HepG2 (cell line): ENCODE data around the gene PSMA2. TPM values are rescaled to one million over a fixed set of nuclear protein-coding genes. Genes with fewer than 3 reads are reported as not detected.

Source experiments
- ATAC-seq: fragments of 200-7000 bp; cut with Tn5 transposase; 3 replicates; pipeline ENCODE4 v1.9.1; 2020; ENCODE audit warnings: mild to moderate bottlenecking, moderate library complexity
- BruUV-seq: library from RNA; stranded (reverse); fragments of 400-500 nt; replicated peaks from 2 replicates; lab custom pipeline; 2021; lab: Mats Ljungman, UMichigan
- CTCF ChIA-PET: fragments of 300-600 bp; formaldehyde crosslinking; extraction: SDS; loops from one replicate; lab custom pipeline; 2021; ENCODE audit warnings: low total read pairs, inconsistent platforms, low intra/inter-chr PET ratio; lab: Yijun Ruan, JAX
- POLR2A ChIA-PET: fragments of 350-600 bp; sonication (Branson Sonifier 250); formaldehyde crosslinking; loops from one replicate; lab custom pipeline; 2020; ENCODE audit warnings: antibody characterized with exemption, inconsistent platforms; lab: Yijun Ruan, JAX
- DNase-seq: peaks from one replicate; pipeline ENCODE4 v3.0.0-alpha.2; 2015; ENCODE audit warnings: low spot score
- FAIRE-seq: peaks from 3 replicates; lab custom pipeline; 2011; peaks lifted over from hg19 to GRCh38; lab: Jason Lieb, UNC
- H2AFZ ChIP-seq: one replicate; pipeline ENCODE4 v1.6.1; 2011; ENCODE audit warnings: low read length, inconsistent platforms
- H3K27ac ChIP-seq: fragments of 300-600 bp; 3 replicates; pipeline ENCODE4 v1.8.0; 2011; ENCODE audit warnings: mixed run types, mild to moderate bottlenecking, mixed read lengths, low read length, inconsistent platforms; ENCODE audit not compliant: insufficient read depth; ENCODE audit errors: extremely low read length
- H3K27me3 ChIP-seq, 2 experiments: fragments of 200-600 bp in 1 of 2; 2 replicates in 1 of 2; 3 replicates in 1 of 2; pipeline versions ENCODE4 v1.6.0 to v1.8.0; 2011; ENCODE audit warnings: low read length in 2 of 2, mild to moderate bottlenecking in 2 of 2, moderate library complexity in 2 of 2, inconsistent platforms in 1 of 2; ENCODE audit not compliant: insufficient read depth in 2 of 2, control insufficient read depth in 1 of 2
- H3K36me3 ChIP-seq, 2 experiments: fragments of 200-600 bp in 1 of 2; replicated peaks in 1 of 2; 2 replicates in 1 of 2; 3 replicates in 1 of 2; pipeline versions ENCODE4 v1.5.1 to v1.8.0; 2011; ENCODE audit warnings: low read length in 2 of 2, inconsistent platforms in 1 of 2; ENCODE audit not compliant: insufficient read depth in 2 of 2, control insufficient read depth in 1 of 2
- H3K4me1 ChIP-seq: 2 replicates; pipeline ENCODE4 v1.5.1; 2012; ENCODE audit warnings: low read length, inconsistent platforms; ENCODE audit not compliant: insufficient read depth
- H3K4me2 ChIP-seq: 2 replicates; pipeline ENCODE4 v1.6.0; 2011; ENCODE audit warnings: low read depth, low read length, inconsistent platforms
- H3K4me3 ChIP-seq, 3 experiments: fragments of 200-600 bp in 1 of 3; sonication (generic), shearing (Covaris generic) in 1 of 3; replicated peaks in 1 of 3; 2 replicates each; pipeline ENCODE4 v1.5.1; 2011 to 2016; ENCODE audit warnings: low read length in 3 of 3, inconsistent platforms in 2 of 3, low read depth in 2 of 3, mild to moderate bottlenecking in 2 of 3, control low read depth in 1 of 3, mixed read lengths in 1 of 3; ENCODE audit not compliant: insufficient read depth in 1 of 3
- H3K79me2 ChIP-seq: one replicate; pipeline ENCODE4 v1.6.1; 2011; ENCODE audit warnings: low read length, inconsistent platforms; ENCODE audit not compliant: insufficient read depth
- H3K9ac ChIP-seq: 2 replicates; pipeline ENCODE4 v1.6.0; 2011; ENCODE audit warnings: mild to moderate bottlenecking, low read depth, low read length, inconsistent platforms; ENCODE audit not compliant: insufficient read depth
- H3K9me3 ChIP-seq: 2 replicates; pipeline ENCODE4 v1.5.1; 2012; ENCODE audit warnings: mild to moderate bottlenecking, low read length
- H4K20me1 ChIP-seq: 2 replicates; pipeline ENCODE4 v1.6.0; 2011; ENCODE audit warnings: inconsistent platforms, mild to moderate bottlenecking, low read length, moderate library complexity; ENCODE audit not compliant: insufficient read depth
- KIAA2018 ChIP-seq: sonication (generic); formaldehyde crosslinking; IDR thresholded peaks from 2 replicates; pipeline ENCODE4 v1.5.0; 2020; ENCODE audit warnings: mild to moderate bottlenecking, missing genetic modification reagents, borderline replicate concordance
- MED1 ChIP-seq: sonication (generic); formaldehyde crosslinking; IDR thresholded peaks from 2 replicates; pipeline ENCODE4 v1.4.0; 2020; ENCODE audit warnings: missing genetic modification reagents
- WGBS: methylation state at CpG from one replicate; pipeline ENCODE4 v1.1.6; 2017; ENCODE audit warnings: low lambda C conversion rate; 5-methylcytosine and 5-hydroxymethylcytosine counted together
- in situ Hi-C: cut with HindIII; loops from 2 replicates; pipeline ENCODE4 v1.10.0; 2017; ENCODE audit warnings: low pct_unique_long_range_greater_than_20kb; ENCODE audit not compliant: extremely low pct_ligation_motif_present
- intact Hi-C: fragments of 100-400 bp; cut with micrococcal nuclease; formaldehyde crosslinking; loops from one replicate; pipeline ENCODE4 v1.10.0; 2022; ENCODE audit not compliant: unreplicated experiment
- polyA plus RNA-seq, 8 experiments: library from polyadenylated mRNA; depleted of rRNA in 3 of 8; stranded (reverse) in 7 of 8; unstranded in 1 of 8; fragments of >200 nt; fragmentation: Illumina TruSeq in 4 of 8; extraction: Trizol in 4 of 8; gene quantifications; 2 replicates each; pipeline versions ENCODE4 v1.2.1 to v1.2.3, GENCODE V29; 2011 to 2016; ENCODE audit warnings: low read depth in 4 of 8, missing spikeins in 1 of 8, mixed read lengths in 1 of 8; ENCODE audit not compliant: insufficient read depth in 1 of 8
- total RNA-seq, 5 experiments: library from RNA; depleted of rRNA; stranded (reverse); fragments of >200 nt; fragmentation: Illumina TruSeq; extraction: Trizol; gene quantifications; 2 replicates each; pipeline ENCODE4 v1.2.3, GENCODE V29; 2016; ENCODE audit warnings: low read depth in 1 of 5

The PSMA2 gene
- total and polyA plus RNA-seq, 2 of the 13 experiments (the other 11 are each of a cell fraction or from before 2014, with no cell fraction given) = 125 to 266 TPM

DNA sequence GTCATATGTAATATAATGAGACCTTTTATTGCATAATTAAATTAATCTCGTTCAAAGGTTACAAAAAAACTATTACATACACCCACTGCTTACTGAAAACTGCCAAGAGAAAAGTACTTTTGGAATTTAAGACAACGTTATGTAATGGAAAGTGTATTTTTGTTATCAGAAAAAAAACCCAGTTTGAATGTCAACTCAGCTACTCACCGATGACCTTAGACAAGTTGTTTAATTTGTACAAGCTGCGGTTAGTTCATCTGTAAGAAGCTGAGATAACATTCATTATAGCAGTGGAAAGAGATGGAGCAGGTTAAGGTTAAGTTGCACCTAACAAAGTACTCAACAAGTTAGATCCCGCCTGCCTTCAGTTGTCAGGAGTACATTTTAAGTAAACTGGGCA, 1.1 kb downstream of the PSMA2 start:
- ATAC-seq (no peak), FAIRE-seq (no peak), DNase-seq (no peak)
- H3K4me3 ChIP-seq = peak overlapping the region; percentile 79 to 97 (median 94)
- intact Hi-C loops = no loop called here
- TF ChIP-seq KIAA2018 (CRISPR knock-in tag) (no peak), MED1 (CRISPR knock-in tag) (peak; percentile 21; the same call in 1 of the 2 replicates)
- peak overlapping the region; percentile 91 for H3K9ac ChIP-seq
- H3K4me2 ChIP-seq = peak overlapping the region; percentile 80
- H3K9me3 ChIP-seq = no peaks in the 10 kb centered on the region
- peak overlapping the region; percentile 76 for H3K27ac ChIP-seq
- POLR2A ChIA-PET = interaction anchor here (2.0 to 4.4 kb wide), 2 partner anchors 19 to 42 kb away, joined by 4 to 22 read pairs; partner anchors contain the start of gene C7orf25
- peaks cover 70% of the 10 kb centered on the region for H3K79me2 ChIP-seq
- in situ Hi-C loops = no loop called here
- BruUV-seq = no TSS peak
- peaks cover under 1 to 19% of the 10 kb centered on the region in 2 experiments; a peak in 4 of 5 replicates for H3K36me3 ChIP-seq
- H4K20me1 ChIP-seq = peaks cover 20% of the 10 kb centered on the region
- WGBS = 2% methylated on average over 5 of the region's 5 CpGs
- H3K27me3 ChIP-seq = no peaks in the 10 kb centered on the region; a peak in 1 of 5 replicates
- no peak overlapping the region for H2AFZ ChIP-seq
- H3K4me1 ChIP-seq = peaks cover 55% of the 10 kb centered on the region
- CTCF ChIA-PET = no interaction called here
